ENCODE results near the gene SUCO. TPM values are rescaled to one million over a fixed set of nuclear protein-coding genes. Genes with fewer than 3 reads are reported as not detected.
A peak's percentile ranks its signal among the peaks of the same experiment; 100 is the strongest.

The SUCO gene
- total and polyA plus RNA-seq, 2 experiments from 2014 or later = 18.0 to 49.8 TPM

- TF ChIP-seq ZNF462 (CRISPR knock-in tag; IDR thresholded peaks at IDR 0.05) (no peak), JUNB (IDR thresholded peaks at IDR 0.05; ENCODE audit: unreplicated experiment) (no peak), CREB1 (CRISPR knock-in tag; IDR thresholded peaks at IDR 0.05; ENCODE audit: low read depth) (no peak)
Observed at GRCh38 chr1:172497230-172497629, 35.7 kb upstream of the SUCO start (continued).

GRCh38 chr1:172498857-172499256 is 34.1 kb upstream of the SUCO start:
- Histone ChIP-seq H2AFZ (0 out of 2 replicates have a peak overlapping the region, but pooled peaks have one; percentile 56), H3K9me2 (ENCODE audit: insufficient read depth) (no peaks in the 10 kb centered on the region), H3K36me3 (ENCODE audit: insufficient read depth) (no peaks in the 10 kb centered on the region), H3K4me3 (no peak overlapping the region), H3K27me3 (ENCODE audit: insufficient read depth) (no peaks in the 10 kb centered on the region), H3F3A (replicated peaks; ENCODE audit: low read depth) (no peaks in the 10 kb centered on the region), H4K20me1 (replicated peaks; ENCODE audit: insufficient read depth) (no peaks in the 10 kb centered on the region), H3K4me2 (no peak overlapping the region), H3K4me1 (ENCODE audit: insufficient read depth) (peaks cover 6% of the 10 kb centered on the region; the same call in 1 of the 2 replicates), H3K79me2 (replicated peaks; ENCODE audit: insufficient read depth) (no peaks in the 10 kb centered on the region), H3K27ac (ENCODE audit: low read depth) (no peak overlapping the region)
- DNase-seq (ENCODE audit: low spot score) = no peak
- ATAC-seq = no peak
- H3K27ac Mint-ChIP-seq = no peak overlapping the region
- H3K36me3 Mint-ChIP-seq (ENCODE audit: low read depth) = no peaks in the 10 kb centered on the region
- H3K4me3 Mint-ChIP-seq = no peak overlapping the region
- peaks cover 9% of the 10 kb centered on the region; the same call in 2 of the 3 replicates for H3K4me1 Mint-ChIP-seq
- H3K9me3 Mint-ChIP-seq = no peaks in the 10 kb centered on the region
- H3K27me3 Mint-ChIP-seq (ENCODE audit: insufficient read depth, low read depth, poor library complexity) = no peaks in the 10 kb centered on the region
- TF ChIP-seq REST (IDR thresholded peaks at IDR 0.05; ENCODE audit: unreplicated experiment) (no peak), JUNB (IDR thresholded peaks at IDR 0.05; ENCODE audit: unreplicated experiment) (no peak), POLR2AphosphoS5 (IDR thresholded peaks at IDR 0.05; ENCODE audit: low read depth) (no peak), CREB1 (CRISPR knock-in tag; IDR thresholded peaks at IDR 0.05; ENCODE audit: low read depth) (no peak), EZH2phosphoT487 (IDR thresholded peaks at IDR 0.05; ENCODE audit: unreplicated experiment) (no peak), ZNF114 (CRISPR knock-in tag; IDR thresholded peaks at IDR 0.05) (no peak), EZH2 (IDR thresholded peaks at IDR 0.05; ENCODE audit: low read depth, unreplicated experiment) (no peak), NANOG (IDR thresholded peaks at IDR 0.05; ENCODE audit: borderline replicate concordance) (no peak), STAT1 (IDR thresholded peaks at IDR 0.05; ENCODE audit: unreplicated experiment) (no peak), ZNF331 (CRISPR knock-in tag; IDR thresholded peaks at IDR 0.05; ENCODE audit: low read depth) (no peak), CTCF (conservative IDR thresholded peaks at IDR 0.05; ENCODE audit: low read depth in 2 of 2) (no peak), ETS1 (IDR thresholded peaks at IDR 0.05) (no peak)
